Mammary epithelial cell (primary cell): Measurements from ENCODE around the gene ZP4.

Source experiments
- CTCF ChIP-seq, 2 donors: IDR thresholded peaks in 1 of 2; conservative IDR thresholded peaks in 1 of 2; 2 replicates each; pipeline ENCODE4 v1.5.1; 2011 to 2012; ENCODE audit warnings: inconsistent platforms in 2 of 2, low read length in 2 of 2, mild to moderate bottlenecking in 2 of 2, control low read depth in 1 of 2, low read depth in 1 of 2; ENCODE audit not compliant: insufficient read depth in 1 of 2; ENCODE audit errors: extremely low read depth in 1 of 2
- EZH2 ChIP-seq: IDR thresholded peaks from 2 replicates; pipeline ENCODE4 v1.6.1; 2012; ENCODE audit warnings: low read length, inconsistent platforms, borderline replicate concordance

- TF ChIP-seq CTCF (conservative IDR thresholded peaks at IDR 0.05 in 1 of 2, IDR thresholded peaks at IDR 0.05 in 1 of 2; ENCODE audit: extremely low read depth in 1 of 2, insufficient read depth in 1 of 2, low read depth in 1 of 2, low read length in 2 of 2) (no peak), EZH2 (no peak)
These were observed 4.9 kb upstream of the ZP4 start for GRCh38 chr1:237895630-237896029.
